HG02973 (cell line): Measurements from ENCODE around the gene RAD51B.

Experiments
- ATAC-seq: cut with Tn5 transposase; IDR thresholded peaks from one replicate; pipeline ENCODE4 v1.9.1; 2021; ENCODE audit warnings: moderate library complexity; ENCODE audit not compliant: unreplicated experiment

RAD51B gene

GRCh38 chr14:68594737-68595380 lies 775.3 kb downstream of the RAD51B start:
- no peak for ATAC-seq

- no peak for ATAC-seq
Measured at GRCh38 chr14:68596211-68596610, 776.6 kb downstream of the RAD51B start.

GRCh38 chr14:68596701-68597100 lies 777.1 kb downstream of the RAD51B start:
- ATAC-seq = no peak

GRCh38 chr14:68598089-68598488 lies 778.5 kb downstream of the RAD51B start:
- no peak for ATAC-seq

- ATAC-seq = no peak
Measured at GRCh38 chr14:68598621-68599447, 779.3 kb downstream of the RAD51B start.

GRCh38 chr14:68599896-68600610 lies 780.5 kb downstream of the RAD51B start:
- no peak for ATAC-seq

GRCh38 chr14:68602507-68602906 lies 782.9 kb downstream of the RAD51B start:
- ATAC-seq = no peak

GRCh38 chr14:68603533-68604360 lies 784.2 kb downstream of the RAD51B start:
- ATAC-seq = no peak

GRCh38 chr14:68604361-68604730 lies 784.8 kb downstream of the RAD51B start:
- no peak for ATAC-seq

- ATAC-seq = no peak
Measured at GRCh38 chr14:68604822-68605221, 785.2 kb downstream of the RAD51B start.

GRCh38 chr14:68606176-68606575 lies 786.6 kb downstream of the RAD51B start:
- no peak for ATAC-seq

- ATAC-seq = no peak
Measured at GRCh38 chr14:68606644-68607043, 787.1 kb downstream of the RAD51B start.

GRCh38 chr14:68607081-68607866 lies 787.7 kb downstream of the RAD51B start:
- ATAC-seq = no peak

GRCh38 chr14:68607867-68608573 lies 788.4 kb downstream of the RAD51B start:
- no peak for ATAC-seq

- no peak for ATAC-seq
Measured at GRCh38 chr14:68608574-68608962, 789.0 kb downstream of the RAD51B start.

- ATAC-seq = no peak
Measured at GRCh38 chr14:68609012-68609411, 789.4 kb downstream of the RAD51B start.

- no peak for ATAC-seq
Measured at GRCh38 chr14:68610251-68610793, 790.7 kb downstream of the RAD51B start.

- ATAC-seq = no peak
Measured at GRCh38 chr14:68611599-68611998, 792.0 kb downstream of the RAD51B start.

- ATAC-seq = no peak
Measured at GRCh38 chr14:68612049-68612448, 792.5 kb downstream of the RAD51B start.
